Lung (tissue), 12 donors: ENCODE results near the gene MEIS2. TPM values are rescaled to one million over a fixed set of nuclear protein-coding genes. Genes with fewer than 3 reads are reported as not detected.

Experiments
- ATAC-seq: fragments of 200-7000 bp; cut with Tn5 transposase; one replicate; pipeline ENCODE4 v1.9.1; 2020; ENCODE audit warnings: moderate number of reproducible peaks; ENCODE audit not compliant: insufficient read depth, low FRiP score
- DNase-seq, 3 donors: peaks; one replicate each; pipeline ENCODE4 v3.0.0-alpha.2; 2013 to 2017
- H3K27ac ChIP-seq, 2 donors: one replicate each; pipeline ENCODE4 v1.5.1; 2013; ENCODE audit warnings: mild to moderate bottlenecking in 2 of 2, moderate library complexity in 2 of 2, control low read depth in 1 of 2, inconsistent platforms in 1 of 2, low read depth in 1 of 2, low read length in 1 of 2
- H3K27me3 ChIP-seq, 3 donors: one replicate each; pipeline ENCODE4 v1.5.1; 2013; ENCODE audit warnings: low read length in 2 of 3; ENCODE audit not compliant: control insufficient read depth in 3 of 3, insufficient read depth in 3 of 3
- H3K36me3 ChIP-seq, 4 donors: one replicate each; pipeline ENCODE4 v1.5.1; 2013; ENCODE audit warnings: low read length in 4 of 4, mild to moderate bottlenecking in 1 of 4, moderate library complexity in 1 of 4; ENCODE audit not compliant: control insufficient read depth in 4 of 4, insufficient read depth in 4 of 4
- H3K4me1 ChIP-seq, 5 donors: one replicate each; pipeline ENCODE4 v1.5.1; 2013; ENCODE audit warnings: low read length in 5 of 5, mild to moderate bottlenecking in 2 of 5, moderate library complexity in 1 of 5; ENCODE audit not compliant: control insufficient read depth in 5 of 5, insufficient read depth in 5 of 5
- H3K4me3 ChIP-seq: one replicate; pipeline ENCODE4 v1.5.1; 2013; ENCODE audit warnings: mild to moderate bottlenecking, control low read depth, moderate library complexity
- H3K9ac ChIP-seq, 2 donors: one replicate each; pipeline ENCODE4 v1.5.1; 2013; ENCODE audit warnings: low read length in 2 of 2, control low read depth in 1 of 2; ENCODE audit not compliant: insufficient read depth in 1 of 2
- H3K9me3 ChIP-seq, 4 donors: one replicate each; pipeline ENCODE4 v1.5.1; 2013; ENCODE audit warnings: low read length in 3 of 4, mild to moderate bottlenecking in 1 of 4, moderate library complexity in 1 of 4; ENCODE audit not compliant: control insufficient read depth in 4 of 4, insufficient read depth in 3 of 4
- CTCF ChIP-seq: IDR thresholded peaks from 2 replicates; pipeline ENCODE4 v1.5.1; 2012; ENCODE audit warnings: mild to moderate bottlenecking; ENCODE audit errors: control extremely low read depth, extremely low read depth
- WGBS, 2 donors: extraction: QIAGEN DNeasy Blood & Tissue Kit; methylation state at CpG; one replicate each; pipeline ENCODE4 v1.1.7; 2013; 5-methylcytosine and 5-hydroxymethylcytosine counted together
- polyA plus RNA-seq, 2 donors: library from polyadenylated mRNA; stranded (reverse); fragments of 200-250 nt; gene quantifications; one replicate each; pipeline ENCODE4 v1.2.1, GENCODE V29; 2013
- total RNA-seq, 2 donors: library from RNA; depleted of rRNA in 1 of 2; stranded (reverse); fragments of >200 nt in 1 of 2; gene quantifications; one replicate each; pipeline ENCODE4 v1.2.1, GENCODE V29; 2014 to 2021
- donor health status: control.
- donor health status: control.
- donor health status: Bipolar disorder and iron deficiency.
- donor health status: healthy.
- donor health status: DM: yes; HTN: yes; CAD: no.

The MEIS2 gene
- total and polyA plus RNA-seq, 4 donors, result 5.6 to 47.5 (median 13.7) TPM

- no peak overlapping the region for H3K9ac ChIP-seq
- no peak overlapping the region for H3K4me3 ChIP-seq
Observed at GRCh38 chr15:36926427-36926825, 173.9 kb downstream of the MEIS2 start.

GRCh38 chr15:36925653-36926426, 174.5 kb downstream of the MEIS2 start:
- DNase-seq, result no peak
- TF ChIP-seq CTCF, result no peak
- ATAC-seq, result no peak
- H3K4me3 ChIP-seq, result no peak overlapping the region
- H3K9me3 ChIP-seq, result no peaks in the 10 kb centered on the region
- peaks cover 0 to 3% (median under 1%) of the 10 kb centered on the region in 4 donors for H3K36me3 ChIP-seq
- no peak overlapping the region for H3K27ac ChIP-seq
- H3K9ac ChIP-seq, result no peak overlapping the region
- H3K4me1 ChIP-seq, result peaks cover 0 to 32% (median 0%) of the 10 kb centered on the region in 5 donors
- no peaks in the 10 kb centered on the region for H3K27me3 ChIP-seq
- 88 to 90% methylated on average over 9 of the region's 9 CpGs for WGBS, 2 donors

More at GRCh38 chr15:36926427-36926825, 173.9 kb downstream of the MEIS2 start:
- ATAC-seq (no peak), DNase-seq (no peak)
- Histone ChIP-seq H3K27me3 (no peaks in the 10 kb centered on the region), H3K36me3 (peaks cover 0 to 3% (median under 1%) of the 10 kb centered on the region in 4 donors), H3K27ac (no peak overlapping the region), H3K4me1 (peaks cover 0 to 29% (median 0%) of the 10 kb centered on the region in 5 donors), H3K9me3 (no peaks in the 10 kb centered on the region)
- 77 to 92% methylated on average over 3 of the region's 3 CpGs for WGBS, 2 donors
- no peak for TF ChIP-seq CTCF

- Histone ChIP-seq H3K27ac (no peak overlapping the region), H3K36me3 (peaks cover 0 to 3% (median under 1%) of the 10 kb centered on the region in 4 donors), H3K27me3 (no peaks in the 10 kb centered on the region), H3K9me3 (no peaks in the 10 kb centered on the region), H3K9ac (no peak overlapping the region), H3K4me1 (peaks cover 0 to 33% (median 0%) of the 10 kb centered on the region in 5 donors), H3K4me3 (no peak overlapping the region)
- ATAC-seq, result no peak
- 88 to 90% methylated on average over 5 of the region's 5 CpGs for WGBS, 2 donors
- DNase-seq, result no peak
- TF ChIP-seq CTCF, result no peak
Observed at GRCh38 chr15:36925049-36925448, 175.3 kb downstream of the MEIS2 start.
